Measurements from ENCODE around the gene CYS1. TPM values are rescaled to one million over a fixed set of nuclear protein-coding genes. Genes with fewer than 3 reads are reported as not detected.

Gene CYS1
- total RNA-seq, 1 donor from 2014 or later = 13.5 TPM

- Histone ChIP-seq H3K4me3 (no peak overlapping the region), H3K9me3 (no peaks in the 10 kb centered on the region), H3K27ac (no peak overlapping the region), H3K27me3 (no peaks in the 10 kb centered on the region), H3K4me1 (peaks cover 35% of the 10 kb centered on the region), H3K36me3 (no peaks in the 10 kb centered on the region)
- intact Hi-C loops (cut with DNase I) = no loop called here
- TF ChIP-seq POLR2AphosphoS5 (IDR thresholded peaks at IDR 0.05; ENCODE audit: insufficient read depth in 1 of 2, low read depth in 1 of 2) (no peak), POLR2A (IDR thresholded peaks at IDR 0.05) (no peak)
- TF ChIP-seq, protein P1, sequence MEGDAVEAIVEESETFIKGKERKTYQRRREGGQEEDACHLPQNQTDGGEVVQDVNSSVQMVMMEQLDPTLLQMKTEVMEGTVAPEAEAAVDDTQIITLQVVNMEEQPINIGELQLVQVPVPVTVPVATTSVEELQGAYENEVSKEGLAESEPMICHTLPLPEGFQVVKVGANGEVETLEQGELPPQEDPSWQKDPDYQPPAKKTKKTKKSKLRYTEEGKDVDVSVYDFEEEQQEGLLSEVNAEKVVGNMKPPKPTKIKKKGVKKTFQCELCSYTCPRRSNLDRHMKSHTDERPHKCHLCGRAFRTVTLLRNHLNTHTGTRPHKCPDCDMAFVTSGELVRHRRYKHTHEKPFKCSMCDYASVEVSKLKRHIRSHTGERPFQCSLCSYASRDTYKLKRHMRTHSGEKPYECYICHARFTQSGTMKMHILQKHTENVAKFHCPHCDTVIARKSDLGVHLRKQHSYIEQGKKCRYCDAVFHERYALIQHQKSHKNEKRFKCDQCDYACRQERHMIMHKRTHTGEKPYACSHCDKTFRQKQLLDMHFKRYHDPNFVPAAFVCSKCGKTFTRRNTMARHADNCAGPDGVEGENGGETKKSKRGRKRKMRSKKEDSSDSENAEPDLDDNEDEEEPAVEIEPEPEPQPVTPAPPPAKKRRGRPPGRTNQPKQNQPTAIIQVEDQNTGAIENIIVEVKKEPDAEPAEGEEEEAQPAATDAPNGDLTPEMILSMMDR (IDR thresholded peaks at IDR 0.05) = no peak
- DNase-seq (ENCODE audit: extremely low spot score in 2 of 2) = no peak
Measured at GRCh38 chr2:10059552-10060335, 20.5 kb downstream of the CYS1 start.

DNA sequence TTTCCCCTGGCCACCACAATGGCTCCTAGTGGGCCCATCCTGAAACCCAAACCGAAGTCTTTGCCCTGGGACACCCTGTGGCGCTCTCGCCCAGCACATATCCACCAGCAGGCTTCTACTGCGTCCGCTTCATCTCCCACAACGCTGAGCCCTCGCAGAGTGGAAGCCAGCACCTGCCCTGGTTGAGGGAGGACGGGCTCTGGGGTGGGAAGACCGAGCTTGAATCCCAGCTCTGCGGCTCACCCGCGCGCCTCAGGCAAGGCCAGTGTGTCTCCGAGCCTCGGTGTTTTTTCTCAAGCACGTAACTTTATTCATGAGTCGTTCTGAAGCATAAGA is 21.2 kb downstream of the CYS1 start:
- H3K4me1 ChIP-seq = peaks cover 35% of the 10 kb centered on the region
- no peaks in the 10 kb centered on the region for H3K9me3 ChIP-seq
- H3K27me3 ChIP-seq = no peaks in the 10 kb centered on the region
- intact Hi-C loops (cut with DNase I) = no loop called here
- TF ChIP-seq POLR2A (IDR thresholded peaks at IDR 0.05) (no peak), POLR2AphosphoS5 (IDR thresholded peaks at IDR 0.05; ENCODE audit: insufficient read depth in 1 of 2, low read depth in 1 of 2) (no peak)
- TF ChIP-seq, protein P1 (IDR thresholded peaks at IDR 0.05) = no peak
- DNase-seq (ENCODE audit: extremely low spot score in 2 of 2) = no peak
- H3K27ac ChIP-seq = no peak overlapping the region
- no peak overlapping the region for H3K4me3 ChIP-seq
- no peaks in the 10 kb centered on the region for H3K36me3 ChIP-seq

DNA sequence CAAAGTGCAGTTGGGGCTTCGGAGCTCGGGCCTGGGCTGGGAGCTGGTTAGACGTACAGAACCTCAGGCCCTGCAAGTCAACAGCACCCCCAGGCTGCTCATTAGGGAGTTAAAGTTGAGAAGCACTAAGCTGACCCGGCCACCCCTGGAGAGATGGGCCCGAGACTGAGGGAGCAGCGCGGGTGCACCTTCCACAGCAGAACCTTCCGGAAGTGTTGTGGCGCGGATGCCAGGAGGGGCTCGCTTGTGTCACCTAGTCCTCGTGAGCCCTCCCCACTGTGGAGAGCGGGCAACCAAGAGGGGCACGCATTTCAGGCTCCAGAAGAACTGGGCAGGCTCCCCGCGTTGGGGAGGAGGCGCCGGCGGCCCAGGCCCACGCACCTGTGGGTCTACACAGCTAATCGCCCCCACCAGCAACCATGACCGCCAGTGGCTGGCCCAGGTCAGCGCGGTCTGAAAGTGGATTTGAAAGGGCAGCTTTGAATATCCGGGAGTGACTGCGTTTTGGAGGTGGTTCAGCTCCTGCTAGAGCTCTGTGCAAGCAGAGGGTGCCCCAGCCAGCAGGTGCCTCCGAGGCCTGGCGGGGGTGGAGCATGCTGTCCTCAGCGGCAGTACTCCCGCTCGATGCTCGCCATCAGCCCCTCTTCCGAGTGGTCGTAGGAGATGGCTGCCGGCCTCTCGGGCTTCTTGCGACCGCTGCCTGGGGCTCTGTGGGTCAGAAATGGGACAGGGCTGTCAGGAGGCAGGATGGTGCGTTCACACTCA is 21.8 kb downstream of the CYS1 start:
- DNase-seq (ENCODE audit: extremely low spot score in 2 of 2) = no peak
- H3K4me1 ChIP-seq = peaks cover 38% of the 10 kb centered on the region
- H3K9me3 ChIP-seq = no peaks in the 10 kb centered on the region
- no peaks in the 10 kb centered on the region for H3K27me3 ChIP-seq
- intact Hi-C loops (cut with DNase I) = no loop called here
- H3K4me3 ChIP-seq = no peak overlapping the region
- H3K27ac ChIP-seq = peak overlapping the region; percentile 76
- H3K36me3 ChIP-seq = peaks cover 0 to 5% of the 10 kb centered on the region in 2 donors
- TF ChIP-seq POLR2AphosphoS5 (IDR thresholded peaks at IDR 0.05; ENCODE audit: insufficient read depth in 1 of 2, low read depth in 1 of 2) (no peak), POLR2A (IDR thresholded peaks at IDR 0.05) (no peak)
- TF ChIP-seq, protein P1 (IDR thresholded peaks at IDR 0.05) = no peak

DNA sequence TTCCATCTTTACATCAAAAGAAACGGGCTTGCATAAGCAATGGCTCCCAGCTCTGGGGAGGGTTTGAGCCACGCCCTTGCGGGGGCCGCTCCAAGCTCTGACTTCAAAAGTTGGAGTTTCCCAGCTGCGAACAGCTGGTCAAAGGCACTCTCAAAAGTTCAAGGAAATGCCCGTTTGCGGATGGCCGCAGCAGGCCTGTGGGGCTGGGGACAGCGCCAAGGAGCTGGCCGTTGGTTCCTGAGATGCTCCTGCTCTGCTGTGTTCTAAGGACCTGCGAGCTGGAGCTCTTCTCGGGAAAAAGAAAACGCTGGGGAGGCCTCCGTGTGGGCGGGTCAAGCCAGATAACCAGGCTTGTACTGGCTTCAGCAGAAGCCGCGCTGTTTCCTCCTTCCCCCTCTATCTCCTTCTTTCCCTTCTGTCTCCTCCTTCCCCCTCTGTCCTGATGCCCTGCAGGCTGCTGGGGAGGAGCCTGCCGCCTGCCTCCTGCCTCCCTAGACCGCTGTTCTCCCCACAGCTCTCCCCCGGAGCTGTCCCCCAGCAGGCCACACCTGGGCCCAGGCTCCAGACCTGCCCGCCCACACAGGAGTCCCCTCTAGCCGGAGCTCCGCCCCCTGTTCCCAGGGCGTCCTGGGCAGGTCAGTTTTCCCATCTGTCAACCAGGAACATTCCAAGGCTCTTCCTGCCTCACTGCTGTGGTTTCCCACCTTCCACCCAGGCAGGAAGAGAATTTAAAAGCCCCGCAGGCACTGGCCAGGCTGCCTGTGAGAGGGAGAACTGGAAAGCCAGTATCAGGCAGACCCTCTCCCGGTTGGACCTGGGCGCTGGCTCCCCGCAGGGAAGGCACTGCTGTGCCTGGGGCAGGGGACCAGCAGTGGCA is 22.7 kb downstream of the CYS1 start:
- Histone ChIP-seq H3K9me3 (no peaks in the 10 kb centered on the region), H3K4me3 (peak overlapping the region in 1 of 2 donors; percentile 15), H3K27ac (peak overlapping the region; percentile 76), H3K4me1 (peaks cover 46% of the 10 kb centered on the region), H3K36me3 (peaks cover 0 to 15% of the 10 kb centered on the region in 2 donors), H3K27me3 (no peaks in the 10 kb centered on the region)
- intact Hi-C loops (cut with DNase I) = no loop called here
- no peak for TF ChIP-seq POLR2A (IDR thresholded peaks at IDR 0.05)
- TF ChIP-seq POLR2AphosphoS5 (IDR thresholded peaks at IDR 0.05; ENCODE audit: insufficient read depth in 1 of 2, low read depth in 1 of 2) = peak in 1 of 2 donors; percentile 69
- no peak for DNase-seq (ENCODE audit: extremely low spot score in 2 of 2)

DNA sequence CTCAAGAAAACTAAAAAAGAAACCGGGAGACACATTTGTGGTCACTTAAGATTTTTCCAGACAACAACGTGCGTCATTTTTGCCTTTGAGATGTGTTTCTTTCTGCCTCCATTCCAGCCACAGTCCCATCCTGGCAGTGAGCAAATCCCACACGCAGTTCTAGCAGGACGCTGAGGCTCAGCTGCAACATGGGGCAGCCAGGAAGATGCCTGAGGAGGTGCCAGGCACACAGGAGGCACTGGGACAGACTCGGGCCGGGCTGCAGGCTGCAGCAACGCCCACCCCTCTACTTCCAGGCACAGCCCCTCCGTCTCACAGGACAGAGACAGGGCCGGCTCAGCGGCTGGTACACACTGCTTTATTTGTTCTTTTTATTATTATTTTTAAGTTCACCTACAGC is 23.8 kb downstream of the CYS1 start:
- H3K9me3 ChIP-seq = no peaks in the 10 kb centered on the region
- H3K4me3 ChIP-seq = no peak overlapping the region
- peaks cover 0 to 25% of the 10 kb centered on the region in 2 donors for H3K36me3 ChIP-seq
- intact Hi-C loops (cut with DNase I) = no loop called here
- no peaks in the 10 kb centered on the region for H3K27me3 ChIP-seq
- H3K27ac ChIP-seq = peak overlapping the region; percentile 76
- TF ChIP-seq POLR2A (IDR thresholded peaks at IDR 0.05) = no peak
- TF ChIP-seq, protein P1 (IDR thresholded peaks at IDR 0.05) = no peak
- TF ChIP-seq POLR2AphosphoS5 (IDR thresholded peaks at IDR 0.05; ENCODE audit: insufficient read depth in 1 of 2, low read depth in 1 of 2) = no peak
- peaks cover 46% of the 10 kb centered on the region for H3K4me1 ChIP-seq
- DNase-seq (ENCODE audit: extremely low spot score in 2 of 2) = no peak
